ENCODE data around the gene OR4E1.

DNA sequence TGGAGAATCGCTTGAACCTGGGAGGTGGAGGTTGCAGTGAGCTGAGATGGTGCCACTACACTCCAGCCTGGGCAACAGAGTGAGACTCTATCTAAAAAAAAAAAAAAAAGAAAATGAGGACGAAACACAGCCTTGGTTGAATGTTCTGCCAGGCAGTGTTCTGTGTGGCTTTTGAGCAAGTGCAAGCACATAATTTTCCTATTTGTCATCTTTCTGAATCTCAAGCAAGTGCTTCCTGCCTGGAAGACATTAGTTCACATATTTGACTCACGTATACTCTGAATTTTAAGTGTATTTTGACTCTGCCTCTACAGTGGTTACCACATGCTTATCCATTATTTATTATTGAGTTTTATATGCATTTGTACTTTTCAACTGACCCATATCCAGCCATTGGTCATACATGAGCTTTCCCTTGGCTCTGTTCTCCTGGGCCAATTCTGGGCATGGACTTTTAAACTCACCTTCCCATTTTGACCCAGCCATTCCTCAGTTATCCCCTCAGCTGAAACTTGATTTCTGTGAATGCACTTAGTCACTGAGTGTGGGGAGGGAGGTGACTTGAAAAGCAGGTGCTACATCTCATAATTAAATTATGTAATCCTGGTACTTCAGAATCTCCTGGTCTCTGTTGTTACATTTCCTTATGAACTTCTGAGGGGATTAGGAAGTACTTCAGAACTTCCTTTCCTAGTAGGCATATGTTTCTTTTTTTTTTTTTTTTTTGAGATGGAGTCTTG is 47.0 kb downstream of the OR4E1 start:
- TF ChIP-seq, protein P1, sequence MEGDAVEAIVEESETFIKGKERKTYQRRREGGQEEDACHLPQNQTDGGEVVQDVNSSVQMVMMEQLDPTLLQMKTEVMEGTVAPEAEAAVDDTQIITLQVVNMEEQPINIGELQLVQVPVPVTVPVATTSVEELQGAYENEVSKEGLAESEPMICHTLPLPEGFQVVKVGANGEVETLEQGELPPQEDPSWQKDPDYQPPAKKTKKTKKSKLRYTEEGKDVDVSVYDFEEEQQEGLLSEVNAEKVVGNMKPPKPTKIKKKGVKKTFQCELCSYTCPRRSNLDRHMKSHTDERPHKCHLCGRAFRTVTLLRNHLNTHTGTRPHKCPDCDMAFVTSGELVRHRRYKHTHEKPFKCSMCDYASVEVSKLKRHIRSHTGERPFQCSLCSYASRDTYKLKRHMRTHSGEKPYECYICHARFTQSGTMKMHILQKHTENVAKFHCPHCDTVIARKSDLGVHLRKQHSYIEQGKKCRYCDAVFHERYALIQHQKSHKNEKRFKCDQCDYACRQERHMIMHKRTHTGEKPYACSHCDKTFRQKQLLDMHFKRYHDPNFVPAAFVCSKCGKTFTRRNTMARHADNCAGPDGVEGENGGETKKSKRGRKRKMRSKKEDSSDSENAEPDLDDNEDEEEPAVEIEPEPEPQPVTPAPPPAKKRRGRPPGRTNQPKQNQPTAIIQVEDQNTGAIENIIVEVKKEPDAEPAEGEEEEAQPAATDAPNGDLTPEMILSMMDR (IDR thresholded peaks at IDR 0.05) = no peak
- TF ChIP-seq POLR2A (IDR thresholded peaks at IDR 0.05) = no peak
